ENCODE data around the gene STAC3. TPM values are rescaled to one million over a fixed set of nuclear protein-coding genes. Genes with fewer than 3 reads are reported as not detected.

The STAC3 gene
- total RNA-seq, 1 experiment from 2014 or later: 2.8 TPM

- Histone ChIP-seq H4K5ac (ENCODE audit: insufficient read length, low read depth, low read length) (no peak overlapping the region), H3K18ac (ENCODE audit: insufficient read length, low read depth, low read length) (no peak overlapping the region), H3K14ac (ENCODE audit: insufficient read depth, low read length) (no peak overlapping the region), H3K79me2 (ENCODE audit: insufficient read depth, low read length) (no peaks in the 10 kb centered on the region), H3K23me2 (ENCODE audit: insufficient read length, low read depth, low read length, poor library complexity, severe bottlenecking) (peaks cover 17% of the 10 kb centered on the region), H2BK5ac (ENCODE audit: insufficient read length, low read length) (no peak overlapping the region), H3K23ac (ENCODE audit: insufficient read length, low read depth, low read length) (no peak overlapping the region), H3K9ac (ENCODE audit: extremely low read depth, insufficient read length, low read length) (no peak overlapping the region), H2BK12ac (ENCODE audit: insufficient read length, low read depth, low read length) (no peak overlapping the region), H3K4me2 (ENCODE audit: insufficient read depth, insufficient read length, low read length) (peak overlapping the region; percentile 21), H4K91ac (ENCODE audit: insufficient read length, low read depth, low read length) (no peak overlapping the region), H3K79me1 (ENCODE audit: insufficient read depth, low read depth, low read length, poor library complexity, severe bottlenecking) (no peaks in the 10 kb centered on the region), H3T11ph (ENCODE audit: low read length) (no peak overlapping the region), H3K9me3 (ENCODE audit: control insufficient read depth, low read depth, low read length) (no peaks in the 10 kb centered on the region), H4K8ac (replicated peaks; ENCODE audit: insufficient read length, low read depth, low read length) (no peak overlapping the region), H2BK20ac (ENCODE audit: low read depth, low read length, poor library complexity, severe bottlenecking) (no peak overlapping the region), H4K20me1 (ENCODE audit: control insufficient read depth, insufficient read depth, insufficient read length) (peaks cover 3% of the 10 kb centered on the region), H3K4ac (ENCODE audit: low read depth, low read length) (no peak overlapping the region), H2AK5ac (ENCODE audit: insufficient read length, low read length) (no peak overlapping the region), H2BK15ac (ENCODE audit: low read depth, low read length) (no peak overlapping the region), H3K27ac (ENCODE audit: insufficient read length, low read depth, low read length) (no peak overlapping the region), H3K4me1 (ENCODE audit: insufficient read depth, low read length) (no peaks in the 10 kb centered on the region; the same call in 1 of the 2 replicates), H2AFZ (ENCODE audit: low read length) (no peak overlapping the region), H2BK120ac (ENCODE audit: low read depth, low read length, poor library complexity, severe bottlenecking) (no peak overlapping the region), H3K56ac (ENCODE audit: insufficient read length, low read depth, low read length) (no peak overlapping the region), H3K27me3 (ENCODE audit: insufficient read depth, low read length) (peaks cover 78% of the 10 kb centered on the region)
- Mint-ChIP-seq H3K9me3 (peaks cover 0 to 5% of the 10 kb centered on the region in 2 experiments; a peak in 3 of 5 replicates), H3K27me3 (ENCODE audit: low read depth) (peaks cover 96% of the 10 kb centered on the region), H3K36me3 (ENCODE audit: insufficient read depth in 1 of 3, low read depth in 3 of 3) (no peaks in the 10 kb centered on the region; a peak in 2 of 7 replicates), H3K4me1 (peaks cover 54 to 68% of the 10 kb centered on the region in 2 experiments), H3K4me3 (peak overlapping the region; percentile 16 to 70; a peak in 4 of 5 replicates), H3K27ac (no peak overlapping the region)
- WGBS (ENCODE audit: extremely low coverage, insufficient read length, low lambda C conversion rate): no CpG with 5 or more reads among the region's 24 CpGs
- TF ChIP-seq CTCF (conservative IDR thresholded peaks at IDR 0.05): no peak
- no peak for DNase-seq
Measured at GRCh38 chr12:57221169-57221917, 29.6 kb downstream of the STAC3 start.

All from H9 (cell line).